Left hindlimb (tissue), 1 donor: Measurements from ENCODE around the gene NDUFAF8.

Experiments
- DNase-seq: peaks from one replicate; pipeline ENCODE4 v3.0.0-alpha.2; 2018

The NDUFAF8 gene

GRCh38 chr17:81241203-81241602 is 2.1 kb downstream of the NDUFAF8 start:
- no peak for DNase-seq

- no peak for DNase-seq
Observed at GRCh38 chr17:81241648-81242420, 2.7 kb downstream of the NDUFAF8 start.

- no peak for DNase-seq
Observed at GRCh38 chr17:81242421-81243332, 3.6 kb downstream of the NDUFAF8 start.

GRCh38 chr17:81243333-81243664 is 4.2 kb downstream of the NDUFAF8 start:
- no peak for DNase-seq

- no peak for DNase-seq
Observed at GRCh38 chr17:81244358-81245023, 5.4 kb downstream of the NDUFAF8 start.

- DNase-seq, result no peak
Observed at GRCh38 chr17:81245024-81245664, 6.0 kb downstream of the NDUFAF8 start.

GRCh38 chr17:81245665-81246342 is 6.7 kb downstream of the NDUFAF8 start:
- no peak for DNase-seq

- DNase-seq, result no peak
Observed at GRCh38 chr17:81246343-81246670, 7.2 kb downstream of the NDUFAF8 start.

GRCh38 chr17:81246679-81247338 is 7.7 kb downstream of the NDUFAF8 start:
- DNase-seq, result no peak

- DNase-seq, result no peak
Observed at GRCh38 chr17:81247339-81247990, 8.3 kb downstream of the NDUFAF8 start.

- no peak for DNase-seq
Observed at GRCh38 chr17:81248649-81249048, 9.5 kb downstream of the NDUFAF8 start.

- no peak for DNase-seq
Observed at GRCh38 chr17:81249223-81250040, 10.3 kb downstream of the NDUFAF8 start.

GRCh38 chr17:81250286-81251093 is 11.4 kb downstream of the NDUFAF8 start:
- no peak for DNase-seq

- DNase-seq, result peak; percentile 64
Observed at GRCh38 chr17:81251094-81251708, 12.1 kb downstream of the NDUFAF8 start.

- no peak for DNase-seq
Observed at GRCh38 chr17:81251709-81252301, 12.7 kb downstream of the NDUFAF8 start.

- no peak for DNase-seq
Observed at GRCh38 chr17:81252326-81252986, 13.3 kb downstream of the NDUFAF8 start.

GRCh38 chr17:81252987-81253329 is 13.8 kb downstream of the NDUFAF8 start:
- DNase-seq, result no peak
